CD4-positive, alpha-beta memory T cell (primary cell): Measurements from ENCODE around the gene ARL8A. TPM values are rescaled to one million over a fixed set of nuclear protein-coding genes. Genes with fewer than 3 reads are reported as not detected.
"Not testable (repeated sequence)": the region's sequence is repeated elsewhere in the genome, so short reads cannot be mapped to it uniquely, and the experiment has no call there.

Experiments used
- CTCF ChIA-PET: fragments of 350-600 bp; sonication (Branson Sonifier 250); formaldehyde crosslinking; loops from one replicate; lab custom pipeline; 2021; ENCODE audit warnings: inconsistent platforms; ENCODE audit not compliant: partially characterized antibody; lab: Charles Lee
- POLR2A ChIA-PET: fragments of 350-600 bp; sonication (Branson Sonifier 250); formaldehyde crosslinking; loops from one replicate; lab custom pipeline; 2021; ENCODE audit not compliant: partially characterized antibody; lab: Charles Lee
- DNase-seq, 5 donors: peaks; one replicate each; pipeline versions ENCODE4 v3.0.0 to v3.0.0-alpha.2; 2020 to 2022; ENCODE audit warnings: mixed read lengths in 1 of 5
- H3K27ac ChIP-seq: one replicate; pipeline ENCODE4 v1.7.0; 2013; ENCODE audit warnings: low read depth, low read length
- H3K27me3 ChIP-seq: 2 replicates; pipeline ENCODE4 v1.7.0; 2013; ENCODE audit warnings: mild to moderate bottlenecking, low read length, moderate library complexity; ENCODE audit not compliant: insufficient read depth
- H3K36me3 ChIP-seq: 2 replicates; pipeline ENCODE4 v1.7.0; 2013; ENCODE audit warnings: mild to moderate bottlenecking, low read length, moderate library complexity; ENCODE audit not compliant: insufficient read depth
- H3K4me1 ChIP-seq: 2 replicates; pipeline ENCODE4 v1.7.0; 2013; ENCODE audit warnings: mild to moderate bottlenecking, low read length, moderate library complexity; ENCODE audit not compliant: insufficient read depth
- H3K4me3 ChIP-seq, 2 donors: one replicate each; pipeline ENCODE4 v1.7.0; 2013; ENCODE audit warnings: low read length in 2 of 2, mild to moderate bottlenecking in 1 of 2
- H3K9me3 ChIP-seq, 2 donors: one replicate each; pipeline ENCODE4 v1.7.0; 2013; ENCODE audit warnings: low read length in 2 of 2, control low read depth in 1 of 2; ENCODE audit not compliant: control insufficient read depth in 1 of 2
- H3K27ac Mint-ChIP-seq, 7 donors: one replicate each; pipeline ENCODE4 v1.8.0; 2020 to 2021; ENCODE audit warnings: mixed read lengths in 7 of 7, mild to moderate bottlenecking in 6 of 7, inconsistent platforms in 3 of 7, moderate library complexity in 3 of 7
- H3K27me3 Mint-ChIP-seq, 2 donors: one replicate each; pipeline ENCODE4 v1.8.0; 2020 to 2021; ENCODE audit warnings: mixed read lengths in 2 of 2
- H3K36me3 Mint-ChIP-seq, 2 donors: one replicate each; pipeline ENCODE4 v1.8.0; 2020 to 2021; ENCODE audit warnings: mixed read lengths in 2 of 2, inconsistent platforms in 1 of 2, mild to moderate bottlenecking in 1 of 2
- H3K4me1 Mint-ChIP-seq, 4 donors: one replicate each; pipeline ENCODE4 v1.8.0; 2020 to 2021; ENCODE audit warnings: mixed read lengths in 4 of 4, mild to moderate bottlenecking in 1 of 4
- H3K4me3 Mint-ChIP-seq, 8 donors: one replicate each; pipeline ENCODE4 v1.8.0; 2020 to 2021; ENCODE audit warnings: mixed read lengths in 8 of 8, mild to moderate bottlenecking in 7 of 8, moderate library complexity in 6 of 8, inconsistent platforms in 3 of 8
- H3K9me3 Mint-ChIP-seq, 8 donors: one replicate each; pipeline ENCODE4 v1.8.0; 2020 to 2021; ENCODE audit warnings: mixed read lengths in 8 of 8, mild to moderate bottlenecking in 5 of 8, inconsistent platforms in 3 of 8, moderate library complexity in 1 of 8
- intact Hi-C: fragments of 100-400 bp; cut with micrococcal nuclease; formaldehyde crosslinking; loops from one replicate; pipeline ENCODE4 v1.15.1; 2023
- polyA plus RNA-seq, 2 donors: library from polyadenylated mRNA; unstranded; fragments of 300-500 nt; fragmentation: Illumina TruSeq; gene quantifications; one replicate each; pipeline ENCODE4 v1.2.3, GENCODE V29; 2021
- total RNA-seq, 2 experiments: library from RNA; stranded (reverse); gene quantifications; one replicate each; pipeline ENCODE4 v1.2.3, GENCODE V29; 2021

ARL8A gene
- total and polyA plus RNA-seq, 4 experiments from 2014 or later = 7.1 to 55.0 (median 29.4) TPM

DNA sequence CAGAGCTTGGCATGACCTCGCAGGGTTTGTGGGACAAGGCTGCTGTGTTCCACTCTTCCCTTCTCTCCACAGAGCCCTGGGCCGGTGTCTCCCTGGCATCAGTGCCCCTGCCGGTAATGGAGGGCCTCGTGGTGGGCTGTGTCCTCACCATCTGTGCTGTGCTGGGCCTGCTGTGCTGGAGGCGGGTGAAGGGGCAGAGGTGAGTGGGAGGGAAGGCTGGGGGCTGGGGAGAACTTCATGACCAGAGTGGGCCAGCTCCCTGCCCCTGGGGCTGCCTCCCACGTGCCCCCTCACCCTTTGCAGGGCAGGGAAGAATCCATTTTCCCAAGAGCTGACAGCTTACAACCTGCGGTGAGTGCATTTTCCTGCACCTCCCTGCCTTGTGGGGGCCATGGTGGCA lies 37.0 kb upstream of the ARL8A start:
- POLR2A ChIA-PET = no interaction called here
- no peak overlapping the region for H3K4me3 Mint-ChIP-seq

GRCh38 chr1:202180751-202181139 lies 36.2 kb upstream of the ARL8A start:
- H3K4me1 Mint-ChIP-seq = peaks cover 9 to 16% (median 12%) of the 10 kb centered on the region in 4 donors
- intact Hi-C loops = not testable (repeated sequence)

More for the DNA sequence above, 37.0 kb upstream of the ARL8A start:
- Histone ChIP-seq H3K4me3 (no peak overlapping the region), H3K27ac (no peak overlapping the region), H3K4me1 (peaks cover 5% of the 10 kb centered on the region), H3K36me3 (no peaks in the 10 kb centered on the region), H3K27me3 (no peaks in the 10 kb centered on the region), H3K9me3 (no peaks in the 10 kb centered on the region)
- peaks cover 3 to 6% of the 10 kb centered on the region in 2 donors for H3K27me3 Mint-ChIP-seq
- H3K27ac Mint-ChIP-seq = no peak overlapping the region
- H3K36me3 Mint-ChIP-seq = no peaks in the 10 kb centered on the region
- intact Hi-C loops = no loop called here
- CTCF ChIA-PET = interaction anchor here (1.1 to 2.6 kb wide), 4 partner anchors 8 to 27 kb away, joined by 3 to 11 read pairs (median 6); partner anchors contain the start of genes LGR6 and PTPN7
- H3K9me3 Mint-ChIP-seq = no peaks in the 10 kb centered on the region
- peaks cover 9 to 16% (median 12%) of the 10 kb centered on the region in 4 donors for H3K4me1 Mint-ChIP-seq
- no peak for DNase-seq

DNA sequence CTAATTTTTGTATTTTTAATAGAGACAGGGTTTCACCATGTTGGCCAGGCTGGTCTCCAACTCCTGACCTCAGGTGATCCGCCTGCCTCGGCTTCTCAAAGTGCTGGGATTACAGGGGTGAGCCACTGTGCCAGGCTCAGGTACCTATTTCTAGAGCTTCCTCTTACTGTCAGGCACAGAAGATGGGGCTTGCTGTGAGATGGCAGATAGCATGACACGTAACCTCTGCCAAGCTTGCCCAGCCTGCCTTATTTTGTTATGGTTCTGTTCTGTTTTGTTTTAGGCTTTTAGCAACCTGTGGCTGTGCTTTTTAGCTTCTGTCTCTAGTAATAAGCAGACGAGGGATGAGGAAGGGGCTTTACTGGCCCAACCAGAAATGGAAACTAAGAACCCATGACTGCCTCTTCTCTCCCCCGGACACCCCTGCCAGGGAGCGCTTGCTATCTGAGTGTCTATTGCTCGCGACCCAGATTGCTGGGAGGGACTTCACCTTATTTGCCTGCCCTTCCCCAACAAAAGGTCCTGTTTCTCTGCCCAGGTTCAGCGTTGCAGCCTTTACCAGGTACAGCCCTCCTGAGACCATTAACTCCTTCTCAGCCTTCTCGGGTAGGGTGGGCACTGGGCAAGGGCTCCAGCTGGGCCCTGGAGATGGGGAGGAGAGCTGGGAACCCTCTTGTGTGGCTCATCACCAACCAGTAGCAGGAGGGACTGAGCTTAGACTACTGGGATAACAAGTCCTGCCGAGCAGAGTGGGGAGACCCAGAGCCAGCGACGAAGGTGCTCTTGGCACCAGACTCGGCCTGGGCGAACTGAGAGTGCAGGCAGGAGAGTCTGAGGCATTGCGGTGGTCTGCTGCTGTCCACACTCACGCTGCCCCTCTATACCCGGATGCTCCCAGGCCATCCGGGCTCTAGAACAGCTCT lies 35.6 kb upstream of the ARL8A start:
- peaks cover 3 to 5% of the 10 kb centered on the region in 2 donors for H3K27me3 Mint-ChIP-seq
- H3K4me3 ChIP-seq = no peak overlapping the region
- peak overlapping the region in 1 of 7 donors; percentile 37 for H3K27ac Mint-ChIP-seq
- intact Hi-C loops = no loop called here
- H3K36me3 ChIP-seq = no peaks in the 10 kb centered on the region
- H3K4me1 ChIP-seq = peaks cover 5% of the 10 kb centered on the region
- H3K36me3 Mint-ChIP-seq = no peaks in the 10 kb centered on the region
- H3K9me3 ChIP-seq = no peaks in the 10 kb centered on the region
- DNase-seq = no peak
- POLR2A ChIA-PET = no interaction called here
- no peaks in the 10 kb centered on the region for H3K9me3 Mint-ChIP-seq
- no peak overlapping the region for H3K27ac ChIP-seq
- H3K27me3 ChIP-seq = no peaks in the 10 kb centered on the region
- CTCF ChIA-PET = interaction anchor here (0.9 to 2.6 kb wide), 7 partner anchors 9 to 162 kb away, joined by 3 to 11 read pairs (median 4); partner anchors contain the start of genes LGR6, PTPN7 and UBE2T
- H3K4me1 Mint-ChIP-seq = peaks cover 9 to 16% (median 12%) of the 10 kb centered on the region in 4 donors
- H3K4me3 Mint-ChIP-seq = no peak overlapping the region

More at GRCh38 chr1:202180751-202181139, 36.2 kb upstream of the ARL8A start:
- H3K27ac Mint-ChIP-seq, H3K4me3 Mint-ChIP-seq, H3K9me3 ChIP-seq, H3K4me3 ChIP-seq, H3K4me1 ChIP-seq, DNase-seq, H3K27ac ChIP-seq, H3K36me3 Mint-ChIP-seq, H3K36me3 ChIP-seq, POLR2A ChIA-PET, H3K9me3 Mint-ChIP-seq, H3K27me3 Mint-ChIP-seq, H3K27me3 ChIP-seq: not testable (repeated sequence)
- CTCF ChIA-PET = interaction anchor here (1.2 to 2.6 kb wide), 4 partner anchors 9 to 45 kb away, joined by 4 to 11 read pairs (median 6); partner anchors contain the start of genes LGR6 and PTPN7

DNA sequence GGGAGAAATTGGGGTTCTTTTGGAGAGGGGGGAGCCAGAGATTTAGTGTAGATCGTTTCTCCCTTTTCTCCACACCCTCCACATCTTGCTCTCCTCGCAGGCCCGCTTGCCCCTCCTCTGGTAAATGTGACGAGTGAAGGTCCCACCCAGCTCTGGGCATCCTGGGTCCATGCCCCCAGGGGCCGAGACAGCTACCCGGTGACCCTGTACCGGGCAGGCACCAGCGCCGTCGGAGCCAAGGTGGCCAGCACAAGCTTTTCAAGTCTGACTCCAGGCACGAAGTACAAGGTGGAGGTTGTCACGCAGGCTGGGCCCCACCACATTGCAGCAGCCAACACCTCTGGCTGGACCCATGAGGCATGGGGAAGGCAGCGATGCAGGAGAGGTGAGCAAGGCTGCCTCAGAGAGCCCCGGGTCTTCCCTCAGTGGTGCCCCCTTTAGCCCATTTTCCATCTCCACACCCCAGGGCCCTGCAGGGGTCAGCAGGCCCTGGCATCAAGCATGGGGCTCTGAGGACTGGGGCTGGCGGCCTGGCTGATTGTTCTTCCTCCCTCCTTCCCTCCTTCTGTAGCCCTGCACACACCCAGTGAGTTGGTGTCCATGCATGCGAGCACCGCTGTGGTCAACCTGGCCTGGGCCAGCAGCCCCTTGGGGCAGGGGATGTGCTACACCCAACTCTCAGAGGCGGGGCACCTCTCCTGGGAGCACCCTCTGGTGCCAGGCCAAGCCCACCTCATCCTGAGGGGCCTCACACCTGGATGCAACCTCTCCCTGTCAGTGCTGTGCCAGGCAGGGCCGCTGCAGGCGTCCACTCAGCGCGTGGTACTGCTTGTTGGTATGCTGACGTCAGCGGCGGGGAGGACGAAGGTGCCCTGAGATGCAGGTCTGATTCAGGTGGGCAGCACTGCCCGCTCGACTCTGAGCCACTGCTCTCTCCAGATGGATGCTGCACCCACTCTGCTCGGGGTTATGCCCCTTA lies 32.7 kb upstream of the ARL8A start:
- Mint-ChIP-seq H3K4me3 (no peak overlapping the region), H3K27ac (peak overlapping the region in 1 of 7 donors; percentile 59), H3K27me3 (peaks cover 0 to 2% of the 10 kb centered on the region in 2 donors), H3K4me1 (no peaks in the 10 kb centered on the region), H3K9me3 (no peaks in the 10 kb centered on the region), H3K36me3 (no peaks in the 10 kb centered on the region)
- ChIA-PET POLR2A (no interaction called here), CTCF (interaction anchor here (0.9 to 1.4 kb wide), 2 partner anchors 8 to 42 kb away, joined by 3 to 4 read pairs; no protein-coding TSS in a partner anchor)
- no peak for DNase-seq
- Histone ChIP-seq H3K4me1 (no peaks in the 10 kb centered on the region), H3K9me3 (no peaks in the 10 kb centered on the region), H3K36me3 (no peaks in the 10 kb centered on the region), H3K27ac (no peak overlapping the region), H3K4me3 (no peak overlapping the region), H3K27me3 (no peaks in the 10 kb centered on the region)
- intact Hi-C loops = no loop called here

DNA sequence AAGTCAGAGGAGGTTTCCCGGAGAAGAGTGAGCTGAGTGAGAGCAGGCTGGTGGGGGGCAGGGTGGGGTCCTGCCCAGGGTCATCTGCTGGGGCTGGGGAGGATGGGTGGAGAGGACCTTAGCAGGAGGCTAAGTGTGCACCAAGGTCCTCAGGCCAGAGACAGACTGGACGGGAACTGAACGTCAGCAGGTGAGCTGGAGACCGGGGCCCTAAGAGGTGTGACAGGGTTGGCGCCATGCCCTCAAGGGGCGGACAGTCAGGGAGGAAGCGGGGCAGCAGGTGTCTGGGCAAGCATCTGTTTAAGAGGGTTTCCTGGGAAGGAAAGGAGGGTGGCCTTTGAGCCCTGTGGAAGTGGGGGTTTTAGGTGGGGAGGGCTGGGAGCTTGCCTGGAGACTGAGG lies 29.5 kb upstream of the ARL8A start:
- ChIA-PET CTCF (interaction anchor here (0.6 to 1.3 kb wide), 4 partner anchors 9 to 16 kb away, joined by 3 to 6 read pairs (median 4); partner anchors contain the start of gene PTPN7), POLR2A (interaction anchor here (1.1 to 1.2 kb wide), 2 partner anchors 12 to 30 kb away, joined by 3 to 4 read pairs; partner anchors contain the start of gene ARL8A)
- Mint-ChIP-seq H3K4me3 (no peak overlapping the region), H3K27me3 (no peaks in the 10 kb centered on the region), H3K27ac (no peak overlapping the region), H3K36me3 (no peaks in the 10 kb centered on the region), H3K4me1 (peaks cover 0 to 15% (median 6%) of the 10 kb centered on the region in 4 donors), H3K9me3 (no peaks in the 10 kb centered on the region)
- H3K4me3 ChIP-seq = no peak overlapping the region
- no peaks in the 10 kb centered on the region for H3K36me3 ChIP-seq
- H3K27me3 ChIP-seq = no peaks in the 10 kb centered on the region
- H3K4me1 ChIP-seq = peaks cover 5% of the 10 kb centered on the region
- intact Hi-C loops = no loop called here
- H3K9me3 ChIP-seq = no peaks in the 10 kb centered on the region
- no peak for DNase-seq
- H3K27ac ChIP-seq = no peak overlapping the region

DNA sequence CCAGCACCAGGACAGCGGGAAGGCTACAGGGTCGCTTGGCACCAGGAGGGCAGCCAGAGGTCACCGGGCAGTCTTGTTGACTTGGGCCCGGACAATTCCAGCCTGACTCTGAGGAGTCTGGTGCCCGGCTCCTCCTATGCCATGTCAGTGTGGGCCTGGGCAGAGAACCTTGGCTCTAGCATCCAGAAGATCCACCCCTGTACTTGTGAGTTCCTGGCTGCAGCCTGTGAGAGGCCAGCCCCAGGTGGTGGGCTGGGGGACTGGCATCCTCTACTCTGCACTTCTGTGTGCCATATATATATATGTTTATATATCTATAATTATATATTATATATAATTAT lies 27.4 kb upstream of the ARL8A start:
- H3K4me1 Mint-ChIP-seq = peaks cover 0 to 15% (median 6%) of the 10 kb centered on the region in 4 donors
- H3K27ac Mint-ChIP-seq = no peak overlapping the region
- POLR2A ChIA-PET = interaction anchor here (2.1 kb wide), 1 partner anchor 10 kb away, joined by 6 read pairs; no protein-coding TSS in a partner anchor

More for the DNA sequence above, 27.4 kb upstream of the ARL8A start:
- Histone ChIP-seq H3K27ac (no peak overlapping the region), H3K4me1 (peaks cover 5% of the 10 kb centered on the region), H3K9me3 (no peaks in the 10 kb centered on the region), H3K36me3 (no peaks in the 10 kb centered on the region), H3K27me3 (no peaks in the 10 kb centered on the region), H3K4me3 (no peak overlapping the region)
- Mint-ChIP-seq H3K4me3 (no peak overlapping the region), H3K9me3 (no peaks in the 10 kb centered on the region), H3K27me3 (no peaks in the 10 kb centered on the region), H3K36me3 (no peaks in the 10 kb centered on the region)
- intact Hi-C loops = no loop called here
- CTCF ChIA-PET = no interaction called here
- no peak for DNase-seq
